ENCODE results near the gene THPO. TPM values are rescaled to one million over a fixed set of nuclear protein-coding genes. Genes with fewer than 3 reads are reported as not detected.

Gene THPO
- not detected in 2 replicates for total RNA-seq (2014; rRNA removed; shearing (Covaris generic); ENCODE audit: low replicate concordance)

- Histone ChIP-seq H3K36me3 (no peaks in the 10 kb centered on the region), H3K9me3 (no peaks in the 10 kb centered on the region), H3K4me3 (no peak within 1 kb of the TSS), H3K27me3 (peaks cover 15% of the 10 kb centered on the region)
- DNase-seq, result no peak
These were observed at the start of gene THPO for GRCh38 chr3:184377882-184378445. THPO (minus strand) TSS chr3:184378207; CDS start chr3:184376259, 1,948 bp downstream.

GRCh38 chr3:184426691-184427141 is 48.7 kb upstream of the THPO start:
- peak; percentile 82 for DNase-seq

GRCh38 chr3:184423561-184423960 is 45.6 kb upstream of the THPO start:
- no peaks in the 10 kb centered on the region for H3K36me3 ChIP-seq
- no peaks in the 10 kb centered on the region; the same call in 1 of the 2 replicates for H3K9me3 ChIP-seq
- no peaks in the 10 kb centered on the region for H3K27me3 ChIP-seq
- DNase-seq, result no peak
- H3K4me3 ChIP-seq, result no peak overlapping the region

More at GRCh38 chr3:184426691-184427141, 48.7 kb upstream of the THPO start:
- Histone ChIP-seq H3K9me3 (no peaks in the 10 kb centered on the region; the same call in 1 of the 2 replicates), H3K36me3 (no peaks in the 10 kb centered on the region), H3K27me3 (no peaks in the 10 kb centered on the region), H3K4me3 (no peak overlapping the region)

- Histone ChIP-seq H3K9me3 (no peaks in the 10 kb centered on the region; the same call in 1 of the 2 replicates), H3K36me3 (no peaks in the 10 kb centered on the region), H3K27me3 (no peaks in the 10 kb centered on the region), H3K4me3 (no peak overlapping the region)
- DNase-seq, result no peak
These were observed 41.2 kb upstream of the THPO start for GRCh38 chr3:184419171-184419570.

- peak; percentile 65 for DNase-seq
These were observed 39.8 kb upstream of the THPO start for GRCh38 chr3:184417619-184418327.

GRCh38 chr3:184415203-184415490 is 37.1 kb upstream of the THPO start:
- Histone ChIP-seq H3K36me3 (no peaks in the 10 kb centered on the region), H3K9me3 (no peaks in the 10 kb centered on the region), H3K27me3 (no peaks in the 10 kb centered on the region), H3K4me3 (no peak overlapping the region)
- DNase-seq, result no peak

More at GRCh38 chr3:184417619-184418327, 39.8 kb upstream of the THPO start:
- H3K36me3 ChIP-seq, result no peaks in the 10 kb centered on the region
- no peaks in the 10 kb centered on the region for H3K27me3 ChIP-seq
- no peak overlapping the region for H3K4me3 ChIP-seq
- no peaks in the 10 kb centered on the region; the same call in 1 of the 2 replicates for H3K9me3 ChIP-seq

- no peak overlapping the region for H3K4me3 ChIP-seq
- no peaks in the 10 kb centered on the region for H3K36me3 ChIP-seq
- no peak for DNase-seq
- H3K9me3 ChIP-seq, result no peaks in the 10 kb centered on the region
- no peaks in the 10 kb centered on the region for H3K27me3 ChIP-seq
These were observed 36.6 kb upstream of the THPO start for GRCh38 chr3:184414418-184415202.

- Histone ChIP-seq H3K9me3 (no peaks in the 10 kb centered on the region), H3K4me3 (no peak overlapping the region), H3K27me3 (no peaks in the 10 kb centered on the region), H3K36me3 (no peaks in the 10 kb centered on the region)
- DNase-seq, result no peak
These were observed 32.0 kb upstream of the THPO start for GRCh38 chr3:184409946-184410500.

GRCh38 chr3:184409331-184409926 is 31.4 kb upstream of the THPO start:
- no peaks in the 10 kb centered on the region for H3K9me3 ChIP-seq
- no peaks in the 10 kb centered on the region for H3K27me3 ChIP-seq
- no peak for DNase-seq
- H3K4me3 ChIP-seq, result no peak overlapping the region
- no peaks in the 10 kb centered on the region for H3K36me3 ChIP-seq

- Histone ChIP-seq H3K27me3 (peaks cover 2% of the 10 kb centered on the region; the same call in 1 of the 2 replicates), H3K4me3 (no peak overlapping the region), H3K9me3 (no peaks in the 10 kb centered on the region), H3K36me3 (no peaks in the 10 kb centered on the region)
- DNase-seq, result no peak
These were observed 27.3 kb upstream of the THPO start for GRCh38 chr3:184405075-184406030.

GRCh38 chr3:184399410-184399809 is 21.4 kb upstream of the THPO start:
- Histone ChIP-seq H3K4me3 (no peak overlapping the region), H3K9me3 (no peaks in the 10 kb centered on the region), H3K36me3 (no peaks in the 10 kb centered on the region), H3K27me3 (peaks cover 2% of the 10 kb centered on the region; the same call in 1 of the 2 replicates)
- DNase-seq, result peak; percentile 75

- no peak for DNase-seq
- no peak overlapping the region for H3K4me3 ChIP-seq
- H3K36me3 ChIP-seq, result no peaks in the 10 kb centered on the region
- 0 out of 2 replicates have a peak, but pooled peaks cover 2% of the 10 kb centered on the region for H3K27me3 ChIP-seq
- H3K9me3 ChIP-seq, result no peaks in the 10 kb centered on the region
These were observed 17.3 kb upstream of the THPO start for GRCh38 chr3:184395320-184395660.

GRCh38 chr3:184391266-184391665 is 13.3 kb upstream of the THPO start:
- Histone ChIP-seq H3K4me3 (no peak overlapping the region), H3K9me3 (no peaks in the 10 kb centered on the region), H3K27me3 (0 out of 2 replicates have a peak, but pooled peaks cover 2% of the 10 kb centered on the region), H3K36me3 (no peaks in the 10 kb centered on the region)
- DNase-seq, result no peak

GRCh38 chr3:184389935-184390528 is 12.0 kb upstream of the THPO start:
- 0 out of 2 replicates have a peak, but pooled peaks cover 2% of the 10 kb centered on the region for H3K27me3 ChIP-seq
- no peak overlapping the region for H3K4me3 ChIP-seq
- DNase-seq, result no peak
- no peaks in the 10 kb centered on the region for H3K36me3 ChIP-seq
- no peaks in the 10 kb centered on the region for H3K9me3 ChIP-seq

- no peak for DNase-seq
- Histone ChIP-seq H3K4me3 (no peak overlapping the region), H3K9me3 (no peaks in the 10 kb centered on the region), H3K27me3 (0 out of 2 replicates have a peak, but pooled peaks cover 2% of the 10 kb centered on the region), H3K36me3 (no peaks in the 10 kb centered on the region)
These were observed 11.4 kb upstream of the THPO start for GRCh38 chr3:184389384-184389783.

All from MG63 (cell line).